ENCODE results near the gene TTPAL. TPM values are rescaled to one million over a fixed set of nuclear protein-coding genes. Genes with fewer than 3 reads are reported as not detected.

Gene TTPAL
- total and polyA plus RNA-seq, 9 of the 15 experiments (the other 6 are each of a cell fraction or from before 2014, with no cell fraction given), result 1.1 to 7.0 (median 2.6) TPM

- peak; percentile 57 for TF ChIP-seq CTCFL (IDR thresholded peaks at IDR 0.05; ENCODE audit: borderline replicate concordance, insufficient read depth, low read depth, low read length, poor library complexity, severe bottlenecking)
- TF ChIP-seq ZFP36 (IDR thresholded peaks at IDR 0.05; ENCODE audit: low read depth, low read length, partially characterized antibody), result peak; percentile 39
Measured at GRCh38 chr20:44448753-44449546, 26.7 kb upstream of the TTPAL start (continued).

GRCh38 chr20:44449864-44450263 is 25.8 kb upstream of the TTPAL start:
- DNase-seq (ENCODE audit: extremely low read depth in 1 of 4, low spot score in 3 of 4) (no peak), FAIRE-seq (no peak), ATAC-seq (no peak)
- intact Hi-C loops (cut with micrococcal nuclease) (no loop called here), in situ Hi-C loops (cut with MboI) (no loop called here)
- WGBS (ENCODE audit: insufficient coverage, low coverage, missing lambda C conversion rate), result 47% methylated on average over 6 of the region's 7 CpGs
- Histone ChIP-seq H3K27ac (ENCODE audit: extremely low read depth, low read depth, low read length) (no peak overlapping the region), H4K20me1 (replicated peaks; ENCODE audit: control insufficient read depth, insufficient read depth, low read length) (no peaks in the 10 kb centered on the region; the same call in none of the 2 replicates), H3K27me3 (ENCODE audit: control insufficient read depth in 2 of 2, insufficient read depth in 2 of 2, low read length in 2 of 2) (peaks cover 8 to 37% of the 10 kb centered on the region in 2 experiments; a peak in 4 of 5 replicates), H2AFZ (ENCODE audit: low read depth, low read length) (no peak overlapping the region), H3K36me3 (ENCODE audit: control insufficient read depth, insufficient read depth, low read length) (no peaks in the 10 kb centered on the region), H3K4me2 (ENCODE audit: insufficient read depth, low read length) (no peak overlapping the region), H3K9ac (ENCODE audit: insufficient read depth in 1 of 2, low read depth in 2 of 2, low read length in 2 of 2) (no peak overlapping the region), H3K9me3 (replicated peaks; ENCODE audit: control insufficient read depth, insufficient read depth, low read depth, low read length) (no peaks in the 10 kb centered on the region), H3K4me1 (replicated peaks in 1 of 2; ENCODE audit: control insufficient read depth in 2 of 2, insufficient read depth in 2 of 2, low read length in 2 of 2) (peaks cover 0 to 4% of the 10 kb centered on the region in 2 experiments; a peak in 1 of 5 replicates), H3K79me2 (ENCODE audit: control insufficient read depth, insufficient read depth, low read length) (no peaks in the 10 kb centered on the region), H3K9me1 (ENCODE audit: control insufficient read depth, insufficient read depth, low read length) (no peaks in the 10 kb centered on the region), H3K4me3 (no peak overlapping the region)
- BruUV-seq (replicated peaks), result no TSS peak
- ChIA-PET POLR2A (interaction anchor here (0.8 to 1.1 kb wide), 2 partner anchors 9 to 41 kb away, joined by 3 read pairs; no protein-coding TSS in a partner anchor), CTCF (ENCODE audit: low intra/inter-chr PET ratio) (interaction anchor here (1.0 to 1.1 kb wide), 2 partner anchors 62 to 235 kb away, joined by 3 to 4 read pairs; no protein-coding TSS in a partner anchor)
- TF ChIP-seq MBD1 (CRISPR knock-in tag; IDR thresholded peaks at IDR 0.05), result no peak
- TF ChIP-seq GTF2A2 (tag; IDR thresholded peaks at IDR 0.05), result no peak
- no peak for TF ChIP-seq E2F6 (IDR thresholded peaks at IDR 0.05; ENCODE audit: borderline replicate concordance in 1 of 2, extremely low read depth in 1 of 2, insufficient read depth in 1 of 2, insufficient read length in 1 of 2, low read depth in 1 of 2, low read length in 1 of 2, poor library complexity in 1 of 2, severe bottlenecking in 1 of 2)
- TF ChIP-seq HDAC8 (tag; IDR thresholded peaks at IDR 0.05), result no peak
- no peak for TF ChIP-seq ZC3H11A (IDR thresholded peaks at IDR 0.05; ENCODE audit: low read depth, low read length)
- no peak for TF ChIP-seq RFX5 (IDR thresholded peaks at IDR 0.05; ENCODE audit: low read depth, low read length)
- no peak for TF ChIP-seq MTA2 (IDR thresholded peaks at IDR 0.05; ENCODE audit: low read depth)
- TF ChIP-seq YY1 (IDR thresholded peaks at IDR 0.05; ENCODE audit: borderline replicate concordance in 1 of 3, control insufficient read depth in 1 of 3, extremely low read depth in 1 of 3, insufficient read depth in 3 of 3, insufficient read length in 1 of 3, insufficient replicate concordance in 2 of 3, low read depth in 1 of 3, low read length in 2 of 3), result no peak
- no peak for TF ChIP-seq NR3C1 (CRISPR knock-in tag; IDR thresholded peaks at IDR 0.05)
- no peak for TF ChIP-seq NFRKB (IDR thresholded peaks at IDR 0.05; ENCODE audit: low read depth)

All from K562 (cell line).